K562 (cell line): ENCODE measurements around the gene FSTL4. TPM values are rescaled to one million over a fixed set of nuclear protein-coding genes. Genes with fewer than 3 reads are reported as not detected.

ENCODE experiments used
- ATAC-seq: fragments of 200-7000 bp; cut with Tn5 transposase; 3 replicates; pipeline ENCODE4 v1.9.1; 2020; ENCODE audit warnings: moderate library complexity
- BruUV-seq: library from RNA; stranded (reverse); fragments of 400-500 nt; replicated peaks from 2 replicates; lab custom pipeline; 2021; lab: Mats Ljungman, UMichigan
- CTCF ChIA-PET: fragments of 300-600 bp; formaldehyde crosslinking; extraction: SDS; loops from one replicate; lab custom pipeline; 2021; ENCODE audit warnings: low intra/inter-chr PET ratio; lab: Yijun Ruan, JAX
- POLR2A ChIA-PET: fragments of 300-600, 350-650 bp; sonication (Branson Sonifier 250); formaldehyde crosslinking; extraction: SDS; loops from one replicate; lab custom pipeline; 2021; ENCODE audit warnings: antibody characterized with exemption, inconsistent platforms; lab: Yijun Ruan, JAX
- DNase-seq, 4 experiments: peaks; one replicate each; pipeline versions ENCODE4 v3.0.0 to v3.0.0-alpha.2; 2011 to 2018; ENCODE audit warnings: low spot score in 3 of 4, mixed read lengths in 3 of 4; ENCODE audit errors: extremely low read depth in 1 of 4
- FAIRE-seq: peaks from 2 replicates; lab custom pipeline; 2011; peaks lifted over from hg19 to GRCh38; lab: Jason Lieb, UNC
- H2AFZ ChIP-seq: 2 replicates; pipeline ENCODE4 v1.6.0; 2011; ENCODE audit warnings: low read depth, low read length, control low read depth, inconsistent platforms
- H3K27ac ChIP-seq: fragments of 200-600 bp; 3 replicates; pipeline ENCODE4 v1.8.0; 2011; ENCODE audit warnings: low read depth, mild to moderate bottlenecking, control low read depth, inconsistent platforms, low read length, moderate library complexity, mixed read lengths; ENCODE audit errors: extremely low read depth
- H3K27me3 ChIP-seq, 2 experiments: fragments of 300-600 bp in 1 of 2; 2 replicates in 1 of 2; 3 replicates in 1 of 2; pipeline versions ENCODE4 v1.6.0 to v1.8.0; 2011; ENCODE audit warnings: inconsistent platforms in 2 of 2, low read length in 2 of 2, mild to moderate bottlenecking in 1 of 2, mixed read lengths in 1 of 2, moderate library complexity in 1 of 2; ENCODE audit not compliant: control insufficient read depth in 2 of 2, insufficient read depth in 2 of 2
- H3K36me3 ChIP-seq: fragments of 300-600 bp; 3 replicates; pipeline ENCODE4 v1.8.0; 2011; ENCODE audit warnings: mild to moderate bottlenecking, low read length, inconsistent platforms; ENCODE audit not compliant: control insufficient read depth, insufficient read depth
- H3K4me1 ChIP-seq, 2 experiments: fragments of 200-600 bp in 1 of 2; replicated peaks in 1 of 2; 2 replicates in 1 of 2; 3 replicates in 1 of 2; pipeline versions ENCODE4 v1.5.1 to v1.8.0; 2011; ENCODE audit warnings: inconsistent platforms in 2 of 2, low read length in 2 of 2, mild to moderate bottlenecking in 1 of 2, mixed read lengths in 1 of 2, moderate library complexity in 1 of 2; ENCODE audit not compliant: control insufficient read depth in 2 of 2, insufficient read depth in 2 of 2
- H3K4me2 ChIP-seq: 2 replicates; pipeline ENCODE4 v1.6.1; 2011; ENCODE audit warnings: low read length, control low read depth, inconsistent platforms, mixed read lengths; ENCODE audit not compliant: insufficient read depth
- H3K4me3 ChIP-seq: fragments of 200-600 bp; sonication (generic), shearing (Covaris generic); 2 replicates; pipeline ENCODE4 v1.5.1; 2016; ENCODE audit warnings: control low read depth, inconsistent platforms
- H3K79me2 ChIP-seq: fragments of 200-600 bp; 3 replicates; pipeline ENCODE4 v1.8.0; 2011; ENCODE audit warnings: low read length, inconsistent platforms; ENCODE audit not compliant: control insufficient read depth, insufficient read depth
- H3K9ac ChIP-seq, 2 experiments: 2 replicates each; pipeline versions ENCODE4 v1.6.0 to v1.6.1; 2011; ENCODE audit warnings: low read depth in 2 of 2, low read length in 2 of 2, control low read depth in 1 of 2, inconsistent platforms in 1 of 2, mild to moderate bottlenecking in 1 of 2, mixed read lengths in 1 of 2; ENCODE audit not compliant: insufficient read depth in 1 of 2
- H3K9me1 ChIP-seq: one replicate; pipeline ENCODE4 v1.6.0; 2011; ENCODE audit warnings: inconsistent platforms, mild to moderate bottlenecking, low read length, moderate library complexity; ENCODE audit not compliant: control insufficient read depth, insufficient read depth
- H3K9me3 ChIP-seq: replicated peaks from 2 replicates; pipeline ENCODE4 v1.5.1; 2011; ENCODE audit warnings: low read depth, low read length, inconsistent platforms; ENCODE audit not compliant: control insufficient read depth, insufficient read depth
- H4K20me1 ChIP-seq: replicated peaks from 2 replicates; pipeline ENCODE4 v1.6.1; 2011; ENCODE audit warnings: low read length, inconsistent platforms, mixed read lengths; ENCODE audit not compliant: control insufficient read depth, insufficient read depth
- C11orf30 ChIP-seq: fragments of 450-650 bp; IDR thresholded peaks from 2 replicates; pipeline ENCODE4 v1.6.1; 2016; ENCODE audit warnings: low read depth, mild to moderate bottlenecking
- ELF1 ChIP-seq: fragments of 200-800 bp; sonication (Bioruptor generic); IDR thresholded peaks from 2 replicates; pipeline ENCODE4 v1.6.1; 2016; ENCODE audit warnings: missing genetic modification characterization, missing compliant biosample characterization
- GTF3C2 ChIP-seq: IDR thresholded peaks from 3 replicates; pipeline ENCODE4 v1.6.1; 2011; ENCODE audit warnings: borderline replicate concordance, mild to moderate bottlenecking, moderate library complexity; ENCODE audit not compliant: insufficient read length; ENCODE audit errors: extremely low read depth
- HDAC1 ChIP-seq, 2 experiments: fragments of 450-650 bp; IDR thresholded peaks; 2 replicates each; pipeline ENCODE4 v1.6.1; 2016 to 2017; ENCODE audit warnings: inconsistent platforms in 1 of 2, mild to moderate bottlenecking in 1 of 2, moderate library complexity in 1 of 2
- KDM1A ChIP-seq, 2 experiments: fragments of 450-650 bp; IDR thresholded peaks; 2 replicates each; pipeline ENCODE4 v1.6.1; 2016; ENCODE audit warnings: mild to moderate bottlenecking in 2 of 2
- PCBP2 ChIP-seq: fragments of 200-400 bp; formaldehyde crosslinking; IDR thresholded peaks from 2 replicates; pipeline ENCODE4 v1.6.1; 2018; ENCODE audit warnings: low read length, low read depth, mild to moderate bottlenecking, moderate library complexity; ENCODE audit not compliant: poor library complexity, severe bottlenecking
- RBM14 ChIP-seq: fragments of 200-400 bp; formaldehyde crosslinking; IDR thresholded peaks from 2 replicates; pipeline ENCODE4 v1.6.1; 2018; ENCODE audit warnings: low read depth, mild to moderate bottlenecking, low read length, moderate library complexity, borderline replicate concordance; ENCODE audit not compliant: insufficient read depth
- SMARCA5 ChIP-seq: fragments of 450-650 bp; IDR thresholded peaks from 2 replicates; pipeline ENCODE4 v1.6.1; 2016
- SREBF2 ChIP-seq: sonication (generic); formaldehyde crosslinking; IDR thresholded peaks from 2 replicates; pipeline ENCODE4 v1.4.0; 2020; ENCODE audit warnings: mild to moderate bottlenecking, missing genetic modification reagents
- ZNF277 ChIP-seq: fragments of 250-450 bp; sonication (Bioruptor Pico); IDR thresholded peaks from 2 replicates; pipeline ENCODE4 v1.8.0; 2022; ENCODE audit warnings: inconsistent platforms, mild to moderate bottlenecking, moderate library complexity, borderline replicate concordance
- WGBS: fragments of 100-300 bp; shearing (Covaris generic); methylation state at CpG from one replicate; pipeline ENCODE4 v1.1.6; 2016; ENCODE audit warnings: low coverage, mixed read lengths; ENCODE audit not compliant: insufficient coverage; ENCODE audit errors: missing lambda C conversion rate; 5-methylcytosine and 5-hydroxymethylcytosine counted together
- in situ Hi-C: fragments of 300-500 bp; cut with MboI; formaldehyde crosslinking; loops from 4 replicates; pipeline ENCODE4 v1.15.0; 2018; ENCODE audit warnings: inconsistent platforms, mixed read lengths
- intact Hi-C: fragments of 100-400 bp; cut with micrococcal nuclease; formaldehyde crosslinking; loops from 2 replicates; pipeline ENCODE4 v1.14.2; 2022
- polyA plus RNA-seq, 8 experiments: library from polyadenylated mRNA; depleted of rRNA in 4 of 8; stranded (reverse) in 5 of 8; unstranded in 3 of 8; fragments of >200 nt; fragmentation: Nextera tagmentation in 2 of 8; fragmentation: Illumina TruSeq in 1 of 8; extraction: Ambion mirVana in 2 of 8; extraction: Trizol in 1 of 8; gene quantifications; 2 replicates each; pipeline versions ENCODE4 v1.2.1 to v1.2.3, GENCODE V29; 2011 to 2014; ENCODE audit warnings: inconsistent platforms in 1 of 8, missing spikeins in 1 of 8
- total RNA-seq, 7 experiments: library from RNA; depleted of rRNA in 6 of 7; stranded (reverse); fragments of >200 nt in 6 of 7; fragmentation: Illumina TruSeq in 2 of 7; extraction: Trizol in 2 of 7; gene quantifications; 2 replicates each; pipeline versions ENCODE4 v1.2.1 to v1.2.3, GENCODE V29; 2011 to 2021; ENCODE audit warnings: low replicate concordance in 1 of 7

The FSTL4 gene
- total and polyA plus RNA-seq, 9 of the 15 experiments (the other 6 are each of a cell fraction or from before 2014, with no cell fraction given) = 0.08 to 0.18 (median 0.10) TPM; not detected in 5

DNA sequence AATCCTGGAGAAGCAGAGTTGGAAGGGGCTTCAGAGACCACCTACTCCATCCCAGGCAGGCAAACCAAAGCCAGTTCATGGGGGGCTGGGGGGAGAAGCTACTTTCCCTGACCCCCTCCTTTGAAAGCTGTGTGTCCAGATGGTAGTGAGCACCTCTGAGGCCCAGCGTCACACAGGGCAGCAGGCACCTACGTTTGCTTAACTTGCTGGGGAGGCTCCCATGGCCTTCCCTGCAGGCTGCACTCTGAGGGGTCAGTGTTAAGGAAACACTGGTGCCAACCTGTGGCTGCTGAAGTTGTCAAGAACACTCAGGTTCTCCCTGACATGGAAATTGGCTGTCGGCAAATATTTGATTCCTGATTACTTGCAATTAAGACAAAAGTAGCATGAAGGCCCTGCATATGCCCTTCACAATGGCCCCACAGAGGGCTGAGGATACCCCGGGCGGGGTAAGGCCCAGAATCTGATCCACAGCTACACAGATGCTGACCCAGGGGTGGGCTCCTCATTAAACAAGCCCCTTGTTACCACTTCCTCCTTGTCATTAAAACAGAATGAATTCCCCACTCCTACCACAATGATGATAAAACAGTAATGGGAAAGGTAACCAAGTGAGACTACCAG is 208.5 kb downstream of the FSTL4 start:
- intact Hi-C loops = no loop called here
- ATAC-seq (no peak), DNase-seq (no peak), FAIRE-seq (no peak)
- 6% methylated on average over 5 of the region's 5 CpGs for WGBS
- Histone ChIP-seq H3K27me3 (peaks cover 20 to 74% of the 10 kb centered on the region in 2 experiments), H3K79me2 (no peaks in the 10 kb centered on the region), H4K20me1 (no peaks in the 10 kb centered on the region), H2AFZ (no peak overlapping the region), H3K4me3 (no peak overlapping the region), H3K36me3 (no peaks in the 10 kb centered on the region), H3K4me2 (no peak overlapping the region), H3K9me3 (no peaks in the 10 kb centered on the region), H3K4me1 (no peaks in the 10 kb centered on the region), H3K9me1 (no peaks in the 10 kb centered on the region), H3K27ac (no peak overlapping the region), H3K9ac (no peak overlapping the region)
- in situ Hi-C loops = no loop called here
- no peak for TF ChIP-seq KDM1A (IDR thresholded peaks at IDR 0.05)
- TF ChIP-seq GTF3C2 = no peak
- no peak for TF ChIP-seq SMARCA5
- no peak for TF ChIP-seq HDAC1 (IDR thresholded peaks at IDR 0.05)
- TF ChIP-seq SREBF2 (CRISPR knock-in tag) = no peak
- no peak for TF ChIP-seq C11orf30
- TF ChIP-seq ZNF277 (CRISPR knock-in tag) = no peak
- TF ChIP-seq ELF1 (tag) = no peak
- no peak for TF ChIP-seq RBM14
- TF ChIP-seq PCBP2 = no peak
- BruUV-seq = no TSS peak
- POLR2A ChIA-PET = interaction anchor here (0.5 kb wide), 1 partner anchor 427 kb away, joined by 3 read pairs; no protein-coding TSS in a partner anchor
- CTCF ChIA-PET = interaction anchor here (0.6 kb wide), 1 partner anchor 34 kb away, joined by 3 read pairs; no protein-coding TSS in a partner anchor
